ENCODE data around the gene LRP1.

Gene LRP1

GRCh38 chr12:57216014-57216911, 88.0 kb downstream of the LRP1 start, which contains the start of gene NXPH4:
NXPH4 (plus strand) TSS chr12:57216794; CDS start chr12:57216970, 176 bp downstream.
- H3K4me1 ChIP-seq (ENCODE audit: low read depth, poor library complexity, severe bottlenecking) = peaks cover 40% of the 10 kb centered on the region
- peak within 1 kb of the TSS; percentile 98 for H3K4me2 ChIP-seq
- peak within 1 kb of the TSS; percentile 6; the same call in 1 of the 2 replicates for H3K9ac ChIP-seq
- H2AFZ ChIP-seq (ENCODE audit: low read depth) = peak within 1 kb of the TSS; percentile 90
- H4K20me1 ChIP-seq (ENCODE audit: insufficient read depth) = no peaks in the 10 kb centered on the region
- H3K79me2 ChIP-seq (ENCODE audit: insufficient read depth, low read depth) = no peaks in the 10 kb centered on the region
- peaks cover 76% of the 10 kb centered on the region for H3K27me3 ChIP-seq (ENCODE audit: insufficient read depth, low read depth)
- no peak within 1 kb of the TSS for H3K27ac ChIP-seq
- H3K4me3 ChIP-seq (IDR thresholded peaks at IDR 0.05; ENCODE audit: insufficient read depth, low read depth, low read length) = peak within 1 kb of the TSS; percentile 61
- no peaks in the 10 kb centered on the region for H3K36me3 ChIP-seq (ENCODE audit: insufficient read depth)
- TF ChIP-seq, protein P1, sequence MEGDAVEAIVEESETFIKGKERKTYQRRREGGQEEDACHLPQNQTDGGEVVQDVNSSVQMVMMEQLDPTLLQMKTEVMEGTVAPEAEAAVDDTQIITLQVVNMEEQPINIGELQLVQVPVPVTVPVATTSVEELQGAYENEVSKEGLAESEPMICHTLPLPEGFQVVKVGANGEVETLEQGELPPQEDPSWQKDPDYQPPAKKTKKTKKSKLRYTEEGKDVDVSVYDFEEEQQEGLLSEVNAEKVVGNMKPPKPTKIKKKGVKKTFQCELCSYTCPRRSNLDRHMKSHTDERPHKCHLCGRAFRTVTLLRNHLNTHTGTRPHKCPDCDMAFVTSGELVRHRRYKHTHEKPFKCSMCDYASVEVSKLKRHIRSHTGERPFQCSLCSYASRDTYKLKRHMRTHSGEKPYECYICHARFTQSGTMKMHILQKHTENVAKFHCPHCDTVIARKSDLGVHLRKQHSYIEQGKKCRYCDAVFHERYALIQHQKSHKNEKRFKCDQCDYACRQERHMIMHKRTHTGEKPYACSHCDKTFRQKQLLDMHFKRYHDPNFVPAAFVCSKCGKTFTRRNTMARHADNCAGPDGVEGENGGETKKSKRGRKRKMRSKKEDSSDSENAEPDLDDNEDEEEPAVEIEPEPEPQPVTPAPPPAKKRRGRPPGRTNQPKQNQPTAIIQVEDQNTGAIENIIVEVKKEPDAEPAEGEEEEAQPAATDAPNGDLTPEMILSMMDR (conservative IDR thresholded peaks at IDR 0.05; ENCODE audit: low read depth, low read length) = 0 out of 2 replicates have a peak, but pooled peaks have one; percentile 18

DNA sequence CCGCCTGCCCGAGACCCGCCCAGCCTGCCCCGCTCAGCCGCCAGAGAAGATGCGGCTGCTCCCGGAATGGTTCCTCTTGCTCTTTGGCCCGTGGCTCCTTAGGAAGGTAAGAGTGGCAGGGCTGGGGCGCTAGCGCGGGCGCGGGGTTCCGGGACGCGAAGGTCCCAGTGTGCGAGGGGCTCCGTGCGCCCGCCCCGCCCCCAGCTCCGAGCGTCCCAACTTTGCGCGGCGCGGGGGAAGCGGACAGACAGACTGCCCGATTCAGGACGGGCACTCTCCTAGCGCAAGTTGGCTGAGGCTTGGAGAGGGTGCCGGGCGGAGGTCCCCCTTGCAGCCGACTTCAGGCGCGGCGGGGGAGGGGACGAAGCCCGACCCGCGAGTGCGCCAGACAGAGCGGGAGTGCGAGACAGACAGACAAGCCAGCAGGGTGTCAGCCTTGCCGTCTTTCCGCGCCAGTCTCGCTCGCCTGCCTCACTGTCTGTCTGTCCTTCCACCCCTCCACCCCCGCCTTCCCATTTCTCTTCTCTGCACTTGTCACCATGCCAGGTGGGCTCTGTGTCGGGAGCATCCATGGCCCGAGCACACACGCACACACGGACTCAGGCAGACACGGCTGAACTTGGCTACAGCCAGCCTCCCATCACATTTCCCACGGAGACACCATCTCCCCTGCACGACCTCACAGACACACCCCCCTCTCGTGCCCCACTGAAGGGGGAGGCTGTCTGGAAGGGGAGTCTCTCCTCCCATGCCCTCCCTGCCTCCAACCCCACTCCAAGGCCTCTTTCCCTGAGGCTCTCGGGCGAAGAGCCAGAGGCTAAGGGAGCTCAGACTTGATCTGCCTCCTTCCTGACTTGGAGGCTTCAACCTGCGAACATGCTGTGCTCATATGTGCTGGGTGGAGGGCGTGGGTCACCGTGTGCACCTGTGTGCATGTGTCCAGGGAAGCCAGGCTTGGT, 88.9 kb downstream of the LRP1 start:
- no peaks in the 10 kb centered on the region for H3K36me3 ChIP-seq (ENCODE audit: insufficient read depth)
- H3K27me3 ChIP-seq (ENCODE audit: insufficient read depth, low read depth) = peaks cover 85% of the 10 kb centered on the region
- TF ChIP-seq, protein P1 (conservative IDR thresholded peaks at IDR 0.05; ENCODE audit: low read depth, low read length) = no peak
- peaks cover 40% of the 10 kb centered on the region for H3K4me1 ChIP-seq (ENCODE audit: low read depth, poor library complexity, severe bottlenecking)
- peak overlapping the region; percentile 61 for H3K4me3 ChIP-seq (IDR thresholded peaks at IDR 0.05; ENCODE audit: insufficient read depth, low read depth, low read length)
- H3K79me2 ChIP-seq (ENCODE audit: insufficient read depth, low read depth) = no peaks in the 10 kb centered on the region
- peak overlapping the region; percentile 98 for H3K4me2 ChIP-seq
- no peak overlapping the region for H3K27ac ChIP-seq
- peak overlapping the region; percentile 6; the same call in 1 of the 2 replicates for H3K9ac ChIP-seq
- H4K20me1 ChIP-seq (ENCODE audit: insufficient read depth) = no peaks in the 10 kb centered on the region
- H2AFZ ChIP-seq (ENCODE audit: low read depth) = peak overlapping the region; percentile 90

DNA sequence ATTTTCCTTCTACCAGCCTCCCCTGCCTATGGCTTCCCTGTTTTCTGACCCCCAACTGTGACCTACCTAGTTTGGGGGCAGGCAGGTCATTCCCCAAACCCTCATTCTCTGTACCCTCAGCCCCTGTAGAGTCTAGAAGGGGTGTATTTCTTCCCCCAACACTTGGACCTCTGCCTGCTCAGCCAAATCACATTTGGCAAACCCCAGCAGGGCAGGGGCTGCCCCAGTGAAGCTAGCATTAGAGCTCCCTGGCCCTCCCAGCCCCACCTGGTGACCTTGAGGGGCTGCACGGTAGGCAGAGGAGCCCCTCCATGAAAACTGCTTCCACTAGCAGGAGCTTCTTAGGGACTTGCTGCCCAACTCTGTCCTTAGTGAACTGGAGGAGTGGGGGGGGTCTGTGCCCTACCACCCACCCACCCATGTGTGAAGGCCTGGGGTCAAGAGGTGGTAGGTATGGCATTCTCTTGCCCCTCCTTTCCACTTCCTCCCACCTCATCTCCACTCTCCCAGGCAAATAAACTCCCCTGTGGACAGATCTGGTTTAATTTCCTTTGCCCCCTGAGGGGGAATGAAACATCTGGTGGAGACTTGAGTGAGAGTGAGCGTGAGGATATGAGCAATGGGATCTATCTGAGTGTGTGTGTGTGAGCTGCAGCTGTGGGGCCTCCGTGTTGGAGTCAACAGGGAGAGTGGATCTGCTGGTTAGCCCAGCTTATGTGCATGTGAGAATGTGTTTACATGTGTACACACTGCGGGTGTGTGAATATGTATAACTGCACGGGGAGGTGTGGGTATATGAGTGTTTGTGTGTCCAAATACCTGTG, 90.0 kb downstream of the LRP1 start:
- H3K27me3 ChIP-seq (ENCODE audit: insufficient read depth, low read depth) = peaks cover 96% of the 10 kb centered on the region
- no peak overlapping the region for H3K9ac ChIP-seq
- no peaks in the 10 kb centered on the region for H4K20me1 ChIP-seq (ENCODE audit: insufficient read depth)
- no peak overlapping the region for H3K27ac ChIP-seq
- H3K4me3 ChIP-seq (IDR thresholded peaks at IDR 0.05; ENCODE audit: insufficient read depth, low read depth, low read length) = no peak overlapping the region
- peaks cover 36% of the 10 kb centered on the region for H3K4me1 ChIP-seq (ENCODE audit: low read depth, poor library complexity, severe bottlenecking)
- no peak overlapping the region for H2AFZ ChIP-seq (ENCODE audit: low read depth)
- no peak overlapping the region; the same call in 1 of the 2 replicates for H3K4me2 ChIP-seq
- TF ChIP-seq, protein P1 (conservative IDR thresholded peaks at IDR 0.05; ENCODE audit: low read depth, low read length) = no peak
- H3K79me2 ChIP-seq (ENCODE audit: insufficient read depth, low read depth) = no peaks in the 10 kb centered on the region
- no peaks in the 10 kb centered on the region for H3K36me3 ChIP-seq (ENCODE audit: insufficient read depth)
